ENCODE results near the gene PLXNB3.

PLXNB3 gene

DNA sequence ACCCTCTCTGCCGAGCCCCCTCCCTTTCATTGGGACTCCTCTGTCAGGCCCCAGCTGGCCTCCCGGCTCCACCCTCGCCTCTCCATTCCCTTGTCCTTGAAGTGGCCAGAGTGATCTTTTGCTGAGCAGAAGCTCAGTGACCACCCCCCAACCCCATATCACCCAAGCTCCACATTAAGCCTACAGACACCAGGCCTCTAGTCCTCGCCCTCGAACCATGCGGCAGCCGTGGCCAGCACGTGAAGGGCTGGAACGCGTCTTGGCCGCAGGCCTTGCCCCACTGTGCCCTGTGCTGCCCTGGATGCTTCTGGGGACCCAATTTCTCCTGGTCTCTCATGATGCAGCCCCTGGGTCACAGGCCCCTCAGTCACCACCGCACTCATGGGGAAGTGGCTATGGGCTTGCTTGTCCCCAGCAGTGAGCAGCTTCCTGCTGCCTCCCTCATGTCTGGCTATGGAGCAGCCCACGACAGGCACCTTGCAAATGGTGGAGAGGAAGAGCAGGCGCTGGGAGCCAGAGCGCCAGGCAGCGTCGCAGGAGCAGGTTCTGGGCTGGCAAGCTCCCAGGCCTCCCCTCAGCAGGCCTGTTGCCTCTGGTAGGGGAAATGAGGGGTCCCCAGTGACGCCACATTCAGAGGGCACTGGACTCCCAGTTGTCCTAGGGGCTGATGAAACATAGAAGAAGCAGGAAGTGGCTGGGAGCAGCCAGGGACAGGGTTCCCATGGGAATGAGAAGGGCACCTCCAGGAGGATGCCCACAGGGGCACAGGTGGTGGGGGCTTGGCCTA, 16.0 kb downstream of the PLXNB3 start:
- ATAC-seq: 0 out of 3 replicates have a peak, but pooled peaks have one; percentile 2

DNA sequence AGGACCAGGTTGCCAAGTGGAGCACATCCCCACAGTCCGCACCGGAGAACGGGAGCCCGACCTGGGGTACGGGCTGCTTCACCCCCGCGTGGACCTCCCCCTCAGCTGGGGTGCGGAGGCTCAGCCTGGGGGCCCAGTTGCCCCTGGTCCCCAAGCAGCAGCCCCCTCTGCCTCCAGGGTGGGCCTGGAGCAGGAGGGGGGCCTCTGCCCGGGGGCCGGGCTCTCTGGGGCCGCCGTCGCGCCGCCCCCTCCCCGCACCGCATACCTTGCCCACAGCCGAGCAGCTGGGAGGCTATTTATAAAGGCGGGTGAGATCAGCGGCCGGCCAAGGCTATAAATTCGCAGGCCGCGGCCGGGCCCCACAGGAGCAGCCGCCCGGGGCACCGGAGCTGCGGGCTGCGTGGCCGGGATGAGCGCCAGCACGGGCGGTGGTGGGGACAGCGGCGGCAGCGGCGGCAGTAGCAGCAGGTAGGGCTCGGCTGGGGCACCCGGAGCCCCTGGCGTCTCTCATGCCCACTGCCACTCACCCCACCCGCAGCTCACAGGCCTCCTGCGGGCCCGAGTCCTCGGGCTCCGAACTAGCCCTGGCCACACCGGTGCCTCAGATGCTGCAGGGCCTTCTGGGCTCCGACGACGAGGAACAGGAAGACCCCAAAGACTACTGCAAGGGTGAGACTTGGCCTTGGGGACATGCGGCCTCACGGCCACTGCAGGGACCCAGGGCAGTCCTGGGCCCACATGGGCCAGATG, 16.8 kb downstream of the PLXNB3 start, which contains the start of gene SRPK3:
TSS of gene SRPK3 (plus strand) at position 364 of the 750 bp plus-strand sequence. CDS start at position 410, 46 bp downstream.
- peak; percentile 27 for ATAC-seq
- TF ChIP-seq ESRRG (CRISPR knock-in tag; IDR thresholded peaks at IDR 0.05) (no peak), RARB (CRISPR knock-in tag; IDR thresholded peaks at IDR 0.05) (no peak), BACH2 (CRISPR knock-in tag; IDR thresholded peaks at IDR 0.05; ENCODE audit: borderline replicate concordance) (no peak), PPARA (CRISPR knock-in tag; IDR thresholded peaks at IDR 0.05; ENCODE audit: borderline replicate concordance) (no peak), ZFP30 (CRISPR knock-in tag; IDR thresholded peaks at IDR 0.05) (no peak), ZFP3 (CRISPR knock-in tag; IDR thresholded peaks at IDR 0.05) (no peak)
- TF ChIP-seq, protein P1, sequence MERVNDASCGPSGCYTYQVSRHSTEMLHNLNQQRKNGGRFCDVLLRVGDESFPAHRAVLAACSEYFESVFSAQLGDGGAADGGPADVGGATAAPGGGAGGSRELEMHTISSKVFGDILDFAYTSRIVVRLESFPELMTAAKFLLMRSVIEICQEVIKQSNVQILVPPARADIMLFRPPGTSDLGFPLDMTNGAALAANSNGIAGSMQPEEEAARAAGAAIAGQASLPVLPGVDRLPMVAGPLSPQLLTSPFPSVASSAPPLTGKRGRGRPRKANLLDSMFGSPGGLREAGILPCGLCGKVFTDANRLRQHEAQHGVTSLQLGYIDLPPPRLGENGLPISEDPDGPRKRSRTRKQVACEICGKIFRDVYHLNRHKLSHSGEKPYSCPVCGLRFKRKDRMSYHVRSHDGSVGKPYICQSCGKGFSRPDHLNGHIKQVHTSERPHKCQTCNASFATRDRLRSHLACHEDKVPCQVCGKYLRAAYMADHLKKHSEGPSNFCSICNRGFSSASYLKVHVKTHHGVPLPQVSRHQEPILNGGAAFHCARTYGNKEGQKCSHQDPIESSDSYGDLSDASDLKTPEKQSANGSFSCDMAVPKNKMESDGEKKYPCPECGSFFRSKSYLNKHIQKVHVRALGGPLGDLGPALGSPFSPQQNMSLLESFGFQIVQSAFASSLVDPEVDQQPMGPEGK (CRISPR knock-in tag; IDR thresholded peaks at IDR 0.05; ENCODE audit: borderline replicate concordance): no peak
- TF ChIP-seq, protein P2, sequence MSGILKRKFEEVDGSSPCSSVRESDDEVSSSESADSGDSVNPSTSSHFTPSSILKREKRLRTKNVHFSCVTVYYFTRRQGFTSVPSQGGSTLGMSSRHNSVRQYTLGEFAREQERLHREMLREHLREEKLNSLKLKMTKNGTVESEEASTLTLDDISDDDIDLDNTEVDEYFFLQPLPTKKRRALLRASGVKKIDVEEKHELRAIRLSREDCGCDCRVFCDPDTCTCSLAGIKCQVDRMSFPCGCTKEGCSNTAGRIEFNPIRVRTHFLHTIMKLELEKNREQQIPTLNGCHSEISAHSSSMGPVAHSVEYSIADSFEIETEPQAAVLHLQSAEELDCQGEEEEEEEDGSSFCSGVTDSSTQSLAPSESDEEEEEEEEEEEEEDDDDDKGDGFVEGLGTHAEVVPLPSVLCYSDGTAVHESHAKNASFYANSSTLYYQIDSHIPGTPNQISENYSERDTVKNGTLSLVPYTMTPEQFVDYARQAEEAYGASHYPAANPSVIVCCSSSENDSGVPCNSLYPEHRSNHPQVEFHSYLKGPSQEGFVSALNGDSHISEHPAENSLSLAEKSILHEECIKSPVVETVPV (CRISPR knock-in tag; IDR thresholded peaks at IDR 0.05): no peak
- TF ChIP-seq, protein P3, sequence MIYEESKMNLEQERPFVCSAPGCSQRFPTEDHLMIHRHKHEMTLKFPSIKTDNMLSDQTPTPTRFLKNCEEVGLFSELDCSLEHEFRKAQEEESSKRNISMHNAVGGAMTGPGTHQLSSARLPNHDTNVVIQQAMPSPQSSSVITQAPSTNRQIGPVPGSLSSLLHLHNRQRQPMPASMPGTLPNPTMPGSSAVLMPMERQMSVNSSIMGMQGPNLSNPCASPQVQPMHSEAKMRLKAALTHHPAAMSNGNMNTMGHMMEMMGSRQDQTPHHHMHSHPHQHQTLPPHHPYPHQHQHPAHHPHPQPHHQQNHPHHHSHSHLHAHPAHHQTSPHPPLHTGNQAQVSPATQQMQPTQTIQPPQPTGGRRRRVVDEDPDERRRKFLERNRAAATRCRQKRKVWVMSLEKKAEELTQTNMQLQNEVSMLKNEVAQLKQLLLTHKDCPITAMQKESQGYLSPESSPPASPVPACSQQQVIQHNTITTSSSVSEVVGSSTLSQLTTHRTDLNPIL (CRISPR knock-in tag; IDR thresholded peaks at IDR 0.05; ENCODE audit: low read depth): no peak

More for the DNA sequence above, 16.0 kb downstream of the PLXNB3 start:
- TF ChIP-seq RARB (CRISPR knock-in tag; IDR thresholded peaks at IDR 0.05) (no peak), GLIS3 (CRISPR knock-in tag; IDR thresholded peaks at IDR 0.05) (no peak), ZNF70 (CRISPR knock-in tag; IDR thresholded peaks at IDR 0.05) (no peak)

- TF ChIP-seq ZFP3 (CRISPR knock-in tag; IDR thresholded peaks at IDR 0.05) (no peak), PPARA (CRISPR knock-in tag; IDR thresholded peaks at IDR 0.05; ENCODE audit: borderline replicate concordance) (no peak), RARB (CRISPR knock-in tag; IDR thresholded peaks at IDR 0.05) (no peak), ZNF70 (CRISPR knock-in tag; IDR thresholded peaks at IDR 0.05) (no peak), ZNF565 (CRISPR knock-in tag; conservative IDR thresholded peaks at IDR 0.05; ENCODE audit: low read depth) (no peak), ZC3H10 (CRISPR knock-in tag; IDR thresholded peaks at IDR 0.05) (no peak), BACH2 (CRISPR knock-in tag; IDR thresholded peaks at IDR 0.05; ENCODE audit: borderline replicate concordance) (no peak), TOX (CRISPR knock-in tag; IDR thresholded peaks at IDR 0.05; ENCODE audit: borderline replicate concordance) (no peak), GLIS3 (CRISPR knock-in tag; IDR thresholded peaks at IDR 0.05) (no peak), CSDC2 (CRISPR knock-in tag; IDR thresholded peaks at IDR 0.05) (no peak), ZFP30 (CRISPR knock-in tag; IDR thresholded peaks at IDR 0.05) (no peak), SNAI2 (CRISPR knock-in tag; IDR thresholded peaks at IDR 0.05) (no peak), ESRRG (CRISPR knock-in tag; IDR thresholded peaks at IDR 0.05) (no peak), TCF4 (CRISPR knock-in tag; IDR thresholded peaks at IDR 0.05; ENCODE audit: borderline replicate concordance) (no peak)
- TF ChIP-seq, protein P4, sequence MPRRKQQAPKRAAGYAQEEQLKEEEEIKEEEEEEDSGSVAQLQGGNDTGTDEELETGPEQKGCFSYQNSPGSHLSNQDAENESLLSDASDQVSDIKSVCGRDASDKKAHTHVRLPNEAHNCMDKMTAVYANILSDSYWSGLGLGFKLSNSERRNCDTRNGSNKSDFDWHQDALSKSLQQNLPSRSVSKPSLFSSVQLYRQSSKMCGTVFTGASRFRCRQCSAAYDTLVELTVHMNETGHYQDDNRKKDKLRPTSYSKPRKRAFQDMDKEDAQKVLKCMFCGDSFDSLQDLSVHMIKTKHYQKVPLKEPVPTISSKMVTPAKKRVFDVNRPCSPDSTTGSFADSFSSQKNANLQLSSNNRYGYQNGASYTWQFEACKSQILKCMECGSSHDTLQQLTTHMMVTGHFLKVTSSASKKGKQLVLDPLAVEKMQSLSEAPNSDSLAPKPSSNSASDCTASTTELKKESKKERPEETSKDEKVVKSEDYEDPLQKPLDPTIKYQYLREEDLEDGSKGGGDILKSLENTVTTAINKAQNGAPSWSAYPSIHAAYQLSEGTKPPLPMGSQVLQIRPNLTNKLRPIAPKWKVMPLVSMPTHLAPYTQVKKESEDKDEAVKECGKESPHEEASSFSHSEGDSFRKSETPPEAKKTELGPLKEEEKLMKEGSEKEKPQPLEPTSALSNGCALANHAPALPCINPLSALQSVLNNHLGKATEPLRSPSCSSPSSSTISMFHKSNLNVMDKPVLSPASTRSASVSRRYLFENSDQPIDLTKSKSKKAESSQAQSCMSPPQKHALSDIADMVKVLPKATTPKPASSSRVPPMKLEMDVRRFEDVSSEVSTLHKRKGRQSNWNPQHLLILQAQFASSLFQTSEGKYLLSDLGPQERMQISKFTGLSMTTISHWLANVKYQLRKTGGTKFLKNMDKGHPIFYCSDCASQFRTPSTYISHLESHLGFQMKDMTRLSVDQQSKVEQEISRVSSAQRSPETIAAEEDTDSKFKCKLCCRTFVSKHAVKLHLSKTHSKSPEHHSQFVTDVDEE (CRISPR knock-in tag; IDR thresholded peaks at IDR 0.05): no peak
- TF ChIP-seq, protein P1 (CRISPR knock-in tag; IDR thresholded peaks at IDR 0.05; ENCODE audit: borderline replicate concordance): no peak
- TF ChIP-seq, protein P2 (CRISPR knock-in tag; IDR thresholded peaks at IDR 0.05): no peak
- ATAC-seq: no peak
Observed at GRCh38 chrX:153781428-153782047, 17.5 kb downstream of the PLXNB3 start.
